Small intestine (tissue), 7 donors: ENCODE measurements around the gene TSR3. TPM values are rescaled to one million over a fixed set of nuclear protein-coding genes. Genes with fewer than 3 reads are reported as not detected.

ENCODE experiments used
- DNase-seq, 2 donors: peaks; one replicate each; pipeline versions ENCODE4 v3.0.0 to v3.0.0-alpha.2; 2013
- FAIRE-seq: peaks from 2 replicates; lab custom pipeline; 2012; peaks lifted over from hg19 to GRCh38; lab: Jason Lieb, UNC
- H3K27ac ChIP-seq, 3 donors: one replicate each; pipeline ENCODE4 v1.5.1; 2013; ENCODE audit warnings: low read length in 2 of 3, mild to moderate bottlenecking in 2 of 3, control low read depth in 1 of 3, inconsistent platforms in 1 of 3, low read depth in 1 of 3, moderate library complexity in 1 of 3
- H3K27me3 ChIP-seq, 3 donors: one replicate each; pipeline ENCODE4 v1.6.1; 2013; ENCODE audit warnings: low read length in 3 of 3, inconsistent platforms in 1 of 3; ENCODE audit not compliant: control insufficient read depth in 3 of 3, insufficient read depth in 3 of 3
- H3K36me3 ChIP-seq, 3 donors: one replicate each; pipeline ENCODE4 v1.6.1; 2013; ENCODE audit warnings: low read length in 3 of 3, inconsistent platforms in 1 of 3, low read depth in 1 of 3, mild to moderate bottlenecking in 1 of 3, moderate library complexity in 1 of 3; ENCODE audit not compliant: control insufficient read depth in 3 of 3, insufficient read depth in 2 of 3
- H3K4me1 ChIP-seq, 3 donors: one replicate each; pipeline ENCODE4 v1.6.1; 2013; ENCODE audit warnings: low read length in 2 of 3, inconsistent platforms in 1 of 3, low read depth in 1 of 3, mild to moderate bottlenecking in 1 of 3, moderate library complexity in 1 of 3; ENCODE audit not compliant: control insufficient read depth in 3 of 3, insufficient read depth in 2 of 3
- H3K4me3 ChIP-seq, 3 donors: one replicate each; pipeline ENCODE4 v1.5.1; 2013; ENCODE audit warnings: low read length in 3 of 3, control low read depth in 1 of 3, inconsistent platforms in 1 of 3, low read depth in 1 of 3, mild to moderate bottlenecking in 1 of 3, moderate library complexity in 1 of 3
- H3K9me3 ChIP-seq, 2 donors: one replicate each; pipeline ENCODE4 v1.6.1; 2013; ENCODE audit warnings: low read depth in 1 of 2, low read length in 1 of 2; ENCODE audit not compliant: control insufficient read depth in 2 of 2, insufficient read depth in 1 of 2
- WGBS, 3 donors: extraction: QIAGEN DNeasy Blood & Tissue Kit; methylation state at CpG; one replicate each; pipeline ENCODE4 v1.1.7; 2013; 5-methylcytosine and 5-hydroxymethylcytosine counted together
- polyA plus RNA-seq, 4 donors: library from polyadenylated mRNA; stranded (reverse) in 3 of 4; unstranded in 1 of 4; fragments of 200-250 nt in 3 of 4; fragments of 120-200 nt in 1 of 4; gene quantifications; one replicate each; pipeline versions ENCODE4 v1.2.1 to v1.2.3, GENCODE V29; 2013
- donor health status: healthy with polysubstance abuse.
- donor health status: control.
- donor health status: control.
- donor health status: Bipolar disorder and iron deficiency.
- donor health status: healthy.

Gene TSR3
- polyA plus RNA-seq, 4 donors: 38.7 to 67.8 (median 57.3) TPM

DNA sequence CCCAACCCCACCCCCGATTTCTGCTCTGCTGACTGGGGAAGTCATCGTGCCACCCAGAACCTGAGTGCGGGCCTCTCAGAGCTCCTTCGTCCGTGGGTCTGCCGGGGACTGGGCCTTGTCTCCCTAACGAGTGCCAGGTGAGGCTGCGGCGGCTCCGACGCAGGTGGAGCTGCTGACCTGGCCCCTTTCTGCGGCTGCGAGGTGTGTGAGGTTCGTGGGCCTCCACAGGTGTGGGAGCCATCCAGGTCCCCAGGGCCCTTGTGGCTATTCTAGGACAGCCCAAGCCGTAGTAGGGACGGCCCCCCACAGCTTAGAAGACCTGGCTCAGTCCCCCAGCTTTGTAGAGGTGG is 39.2 kb downstream of the TSR3 start:
- Histone ChIP-seq H3K27ac (peak overlapping the region in 1 of 3 donors; percentile 95), H3K9me3 (no peaks in the 10 kb centered on the region), H3K4me3 (peak overlapping the region in 1 of 3 donors; percentile 45), H3K27me3 (no peaks in the 10 kb centered on the region), H3K4me1 (peaks cover 6 to 27% (median 6%) of the 10 kb centered on the region in 3 donors), H3K36me3 (peaks cover 12 to 60% (median 24%) of the 10 kb centered on the region in 3 donors)
- FAIRE-seq (no peak), DNase-seq (no peak)
- 59 to 68% (median 60%) methylated on average over 15 to 16 of the region's 16 CpGs for WGBS, 3 donors

DNA sequence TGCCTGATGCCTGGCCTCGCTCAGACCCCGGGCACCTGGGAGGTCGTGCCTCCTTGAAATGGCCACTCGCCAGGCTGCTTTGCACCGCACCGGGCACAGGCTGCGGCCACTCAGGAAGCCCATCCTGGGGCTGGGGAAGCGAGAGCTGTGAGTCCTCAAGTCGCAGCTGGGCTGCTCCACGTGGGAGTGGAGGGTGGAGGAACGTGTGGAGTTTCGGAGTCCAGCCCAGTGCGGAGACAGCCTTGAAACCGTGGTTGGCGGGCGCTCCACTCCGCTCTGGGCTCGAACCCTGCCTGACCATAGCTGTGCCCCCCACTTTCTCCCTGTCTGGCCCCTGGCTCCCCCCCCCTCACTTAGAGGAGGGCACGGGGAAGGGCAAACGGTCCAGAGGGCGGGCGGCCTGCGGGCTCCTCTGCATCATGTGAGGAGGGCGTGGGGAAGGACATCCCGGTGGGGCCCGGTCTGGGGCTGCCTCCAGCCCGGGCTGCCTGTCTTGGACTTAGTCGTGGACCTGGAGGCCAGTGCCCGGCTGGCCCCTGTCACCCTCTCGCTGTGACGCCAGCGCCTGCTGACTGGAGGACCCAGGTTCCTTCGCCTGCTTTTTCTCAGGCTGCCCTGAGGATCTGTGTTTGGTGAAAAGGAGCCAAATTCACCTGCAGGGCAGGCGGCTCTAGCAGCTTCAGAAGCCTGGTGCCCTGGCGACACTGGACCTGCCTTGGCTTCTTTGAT is 39.8 kb downstream of the TSR3 start:
- H3K4me3 ChIP-seq: peak overlapping the region in 2 of 3 donors; percentile 78 to 95
- WGBS, 3 donors: 25 to 40% (median 30%) methylated on average over 31 to 35 of the region's 35 CpGs
- peak overlapping the region in 1 of 3 donors; percentile 95 for H3K27ac ChIP-seq
- FAIRE-seq: no peak
- H3K27me3 ChIP-seq: no peaks in the 10 kb centered on the region
- peaks cover 10 to 57% (median 20%) of the 10 kb centered on the region in 3 donors for H3K36me3 ChIP-seq
- peaks cover 6 to 27% (median 6%) of the 10 kb centered on the region in 3 donors for H3K4me1 ChIP-seq
- H3K9me3 ChIP-seq: no peaks in the 10 kb centered on the region
- peak in 1 of 2 donors; percentile 89 for DNase-seq

DNA sequence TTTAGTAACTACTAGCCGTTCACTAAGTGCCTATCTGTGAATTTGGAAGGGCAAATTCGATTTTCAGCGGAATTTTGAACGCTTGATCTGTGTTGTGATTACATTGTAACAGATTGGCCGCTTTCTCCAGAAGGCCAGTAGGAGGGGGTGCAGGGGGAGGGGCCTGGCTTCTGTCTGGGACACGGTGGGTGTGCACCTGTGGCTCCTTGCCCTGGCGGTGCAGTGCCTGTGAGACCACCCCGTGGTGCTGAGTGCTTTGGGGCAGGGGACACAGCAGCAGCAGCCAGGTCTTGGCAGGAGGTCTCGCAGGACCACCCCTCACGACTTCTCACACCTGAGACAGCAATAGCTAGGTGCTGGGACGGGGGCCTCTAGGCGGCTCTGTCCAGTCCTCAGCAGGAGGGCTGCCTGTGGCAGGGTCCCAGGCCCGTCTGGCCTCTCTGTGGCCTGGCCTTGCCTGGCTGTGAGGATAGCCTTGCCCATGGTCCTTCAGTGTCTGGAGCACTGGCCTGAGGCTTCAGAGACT is 40.4 kb downstream of the TSR3 start:
- Histone ChIP-seq H3K36me3 (peaks cover 10 to 51% (median 15%) of the 10 kb centered on the region in 3 donors), H3K4me1 (peaks cover 6 to 31% (median 6%) of the 10 kb centered on the region in 3 donors), H3K9me3 (no peaks in the 10 kb centered on the region), H3K27me3 (no peaks in the 10 kb centered on the region), H3K4me3 (peak overlapping the region; percentile 78 to 95 (median 78)), H3K27ac (peak overlapping the region in 1 of 3 donors; percentile 95)
- WGBS, 3 donors: 8 to 15% (median 13%) methylated on average over 13 of the region's 13 CpGs
- DNase-seq (no peak), FAIRE-seq (no peak)

DNA sequence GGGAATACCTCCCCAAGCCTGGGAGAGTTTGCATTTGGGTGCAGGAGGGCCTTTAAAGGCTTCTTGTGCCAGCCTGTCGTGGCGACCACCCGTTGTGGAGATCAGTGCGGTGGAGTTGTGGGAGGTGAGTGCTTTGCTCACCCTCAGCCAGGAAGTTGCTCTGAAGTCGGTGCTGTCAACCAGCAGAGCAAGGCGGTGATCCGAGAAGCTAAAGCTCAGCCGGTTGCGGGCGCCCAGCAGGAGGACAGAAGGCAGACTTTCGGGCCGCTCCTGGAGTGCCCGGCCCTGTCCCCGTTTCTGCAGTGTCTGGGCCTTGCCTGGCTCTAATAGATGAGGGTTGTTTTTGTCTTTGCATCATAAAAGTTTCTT is 40.9 kb downstream of the TSR3 start:
- Histone ChIP-seq H3K4me1 (peaks cover 6 to 35% (median 6%) of the 10 kb centered on the region in 3 donors), H3K27ac (peak overlapping the region in 1 of 3 donors; percentile 95)

DNA sequence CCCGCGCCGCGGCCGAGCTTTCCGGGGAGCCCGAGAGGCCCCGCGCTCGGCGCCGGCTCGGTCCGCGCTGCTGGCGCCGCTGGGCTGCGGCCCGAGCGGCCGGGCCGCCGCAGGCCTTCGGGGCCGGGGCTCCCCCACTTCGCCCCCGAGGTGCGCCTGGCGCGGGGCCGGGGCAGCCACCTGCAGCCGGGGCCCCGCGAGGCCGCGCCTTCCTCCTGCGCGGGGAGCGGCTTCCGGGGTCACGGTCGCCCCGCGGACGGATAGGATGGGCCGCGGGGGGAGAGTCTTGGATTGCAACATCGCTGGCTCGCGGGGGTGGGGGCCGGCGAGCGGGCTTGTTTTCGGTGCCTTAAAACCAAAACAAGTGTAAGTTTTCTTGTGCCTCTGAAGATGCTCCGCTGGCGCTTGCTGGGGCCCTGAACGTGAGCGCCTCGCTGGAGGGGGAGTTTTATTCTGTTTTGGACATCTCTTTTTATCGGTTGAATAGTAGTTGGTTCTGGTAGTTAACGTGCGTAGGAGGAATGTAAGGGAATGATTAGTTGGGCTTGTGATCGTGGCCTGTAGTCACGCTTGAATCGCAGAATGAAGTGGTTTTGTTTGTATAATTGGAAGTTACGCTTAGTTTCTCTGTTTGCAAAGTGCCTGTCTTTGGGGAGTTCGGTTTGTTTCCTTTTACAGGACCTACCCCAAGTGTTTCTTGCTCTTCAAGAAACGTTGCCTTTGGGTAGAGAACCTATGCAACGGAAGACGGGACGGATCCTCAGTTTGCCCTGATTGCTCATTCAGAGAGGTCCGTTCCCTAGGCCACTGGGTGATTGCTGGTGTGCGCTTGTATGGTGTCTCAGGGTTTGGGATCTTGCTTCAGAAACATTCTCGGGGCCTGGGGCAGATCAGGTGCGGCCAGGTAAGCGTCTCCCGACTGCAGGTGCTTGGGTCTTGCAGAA is 41.5 kb downstream of the TSR3 start:
- FAIRE-seq: no peak
- peaks cover 6 to 41% (median 6%) of the 10 kb centered on the region in 3 donors for H3K4me1 ChIP-seq

More for the DNA sequence above, 40.9 kb downstream of the TSR3 start:
- FAIRE-seq (no peak), DNase-seq (no peak)
- peak overlapping the region; percentile 78 to 95 (median 78) for H3K4me3 ChIP-seq
- H3K9me3 ChIP-seq: no peaks in the 10 kb centered on the region
- peaks cover 10 to 46% (median 12%) of the 10 kb centered on the region in 3 donors for H3K36me3 ChIP-seq
- H3K27me3 ChIP-seq: no peaks in the 10 kb centered on the region
- WGBS, 3 donors: 2% methylated on average over 14 of the region's 14 CpGs

DNA sequence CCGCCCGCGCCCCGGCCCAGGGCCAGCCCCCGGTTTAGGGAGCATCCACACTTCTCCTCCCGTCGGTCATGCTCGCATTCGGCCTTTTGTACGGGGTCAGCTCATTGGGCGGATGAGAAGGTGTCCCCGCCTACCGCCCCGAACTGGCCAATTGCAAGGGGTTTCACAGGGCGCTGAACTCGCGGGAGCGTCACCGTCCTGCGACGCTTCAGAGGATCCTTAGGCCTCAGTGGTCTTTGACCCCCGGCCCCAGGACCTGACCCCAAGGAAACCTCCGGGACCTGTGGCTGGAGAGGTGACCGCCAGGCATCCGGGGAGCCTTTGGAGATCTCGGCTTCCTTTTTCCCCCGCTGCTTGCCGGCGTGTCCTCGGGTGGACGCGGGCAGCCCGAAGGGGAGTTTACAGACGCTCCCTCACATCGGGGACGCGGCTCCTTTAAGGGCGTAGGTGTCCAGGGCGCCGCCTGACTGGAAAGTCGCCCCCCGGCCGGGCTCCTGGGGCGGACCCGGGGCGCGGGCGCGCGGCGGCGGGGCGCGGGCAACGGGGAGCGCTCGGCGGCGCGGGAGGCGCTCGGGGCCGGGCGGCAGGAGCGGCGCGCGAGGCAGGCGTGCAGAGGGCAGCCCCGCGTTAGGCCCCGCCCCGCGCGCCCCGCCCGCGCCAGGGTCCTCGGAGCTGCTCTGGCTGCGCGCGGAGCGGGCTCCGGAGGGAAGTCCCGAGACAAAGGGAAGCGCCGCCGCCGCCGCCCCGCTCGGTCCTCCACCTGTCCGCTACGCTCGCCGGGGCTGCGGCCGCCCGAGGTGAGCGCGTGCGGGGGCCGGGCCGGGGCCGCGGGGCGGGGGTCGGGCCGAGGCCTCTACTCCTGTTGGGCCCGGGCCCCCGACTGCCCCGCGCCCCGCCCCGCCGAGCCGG is 42.4 kb downstream of the TSR3 start, which contains the start of gene UBE2I:
Gene UBE2I, plus strand, starts transcription at position 660 of the 909 bp plus-strand sequence. CDS start 4,395 bp downstream, outside the sequence.
- Histone ChIP-seq H3K9me3 (no peaks in the 10 kb centered on the region), H3K4me3 (peak within 1 kb of the TSS; percentile 78 to 95 (median 91)), H3K27ac (peak within 1 kb of the TSS; percentile 94 to 99 (median 97)), H3K4me1 (peaks cover 6 to 47% (median 6%) of the 10 kb centered on the region in 3 donors), H3K27me3 (no peaks in the 10 kb centered on the region), H3K36me3 (peaks cover 0 to 30% (median 4%) of the 10 kb centered on the region in 3 donors)
- WGBS, 3 donors: 0 to 1% (median 1%) methylated on average over 45 to 117 of the region's 117 CpGs
- FAIRE-seq: no peak
- peak; percentile 99 to 100 for DNase-seq

More for the DNA sequence above, 41.5 kb downstream of the TSR3 start:
- Histone ChIP-seq H3K36me3 (peaks cover 5 to 39% (median 8%) of the 10 kb centered on the region in 3 donors), H3K4me3 (peak overlapping the region; percentile 78 to 95 (median 78)), H3K27ac (peak overlapping the region in 2 of 3 donors; percentile 59 to 95), H3K9me3 (no peaks in the 10 kb centered on the region), H3K27me3 (no peaks in the 10 kb centered on the region)
- peak; percentile 56 to 72 for DNase-seq
- 0% methylated on average over 38 to 77 of the region's 77 CpGs for WGBS, 3 donors
